ENCODE data around the gene KLF4. TPM values are rescaled to one million over a fixed set of nuclear protein-coding genes. Genes with fewer than 3 reads are reported as not detected.
A peak's percentile ranks its signal among the peaks of the same experiment; 100 is the strongest.

KLF4 gene
- total RNA-seq, 4 donors from 2014 or later, result 41.9 to 87.5 (median 63.7) TPM

GRCh38 chr9:107465467-107466451, 23.8 kb downstream of the KLF4 start:
- H3K9me3 ChIP-seq, result peaks cover 0 to 5% (median 2%) of the 10 kb centered on the region in 4 donors
- peaks cover 0 to 23% (median 0%) of the 10 kb centered on the region in 4 donors for H3K27me3 ChIP-seq
- no peaks in the 10 kb centered on the region for H3K36me3 ChIP-seq
- peak overlapping the region; percentile 63 to 72 (median 67) for H3K4me3 ChIP-seq
- H3K4me1 ChIP-seq, result peaks cover 8 to 16% (median 16%) of the 10 kb centered on the region in 4 donors
- peak overlapping the region; percentile 41 to 69 (median 46) for H3K27ac ChIP-seq (replicated peaks in 1 of 4)
- intact Hi-C loops (cut with DNase I), result loop anchor here (1.0 to 5.0 kb wide), 2 partner anchors 1100 to 1297 kb away; no protein-coding TSS in a partner anchor
- TF ChIP-seq POLR2A (IDR thresholded peaks at IDR 0.05; ENCODE audit: low read depth) (no peak), POLR2AphosphoS5 (IDR thresholded peaks at IDR 0.05) (peak; percentile 26 to 50), EP300 (IDR thresholded peaks at IDR 0.05) (no peak), CTCF (IDR thresholded peaks at IDR 0.05) (peak; percentile 83 to 94 (median 92))
- no peak for DNase-seq (ENCODE audit: extremely low spot score)
- WGBS, result 5% methylated on average over 10 of the region's 75 CpGs

- H3K4me3 ChIP-seq, result no peak overlapping the region
- no peak for DNase-seq (ENCODE audit: extremely low spot score)
- H3K27me3 ChIP-seq, result peaks cover 0 to 23% (median 0%) of the 10 kb centered on the region in 4 donors
- TF ChIP-seq POLR2AphosphoS5 (IDR thresholded peaks at IDR 0.05), result no peak
- no peak for TF ChIP-seq EP300 (IDR thresholded peaks at IDR 0.05)
- TF ChIP-seq POLR2A (IDR thresholded peaks at IDR 0.05; ENCODE audit: low read depth), result no peak
- TF ChIP-seq CTCF (IDR thresholded peaks at IDR 0.05), result no peak
- intact Hi-C loops (cut with DNase I), result no loop called here
- H3K27ac ChIP-seq (replicated peaks in 1 of 4), result no peak overlapping the region
- no peaks in the 10 kb centered on the region for H3K36me3 ChIP-seq
- H3K4me1 ChIP-seq, result peaks cover 8 to 16% (median 16%) of the 10 kb centered on the region in 4 donors
- H3K9me3 ChIP-seq, result peaks cover 0 to 10% (median 4%) of the 10 kb centered on the region in 4 donors
These were observed 25.1 kb downstream of the KLF4 start for GRCh38 chr9:107464516-107464915.

GRCh38 chr9:107462691-107463090, 26.9 kb downstream of the KLF4 start:
- Histone ChIP-seq H3K27me3 (peaks cover 0 to 23% (median 0%) of the 10 kb centered on the region in 4 donors), H3K4me1 (peaks cover 8 to 16% (median 16%) of the 10 kb centered on the region in 4 donors), H3K4me3 (no peak overlapping the region), H3K9me3 (peaks cover 0 to 10% (median 4%) of the 10 kb centered on the region in 4 donors), H3K27ac (replicated peaks in 1 of 4) (no peak overlapping the region), H3K36me3 (no peaks in the 10 kb centered on the region)
- intact Hi-C loops (cut with DNase I), result no loop called here
- DNase-seq (ENCODE audit: extremely low spot score), result no peak
- 68% methylated on average over 4 of the region's 4 CpGs for WGBS
- TF ChIP-seq POLR2A (IDR thresholded peaks at IDR 0.05; ENCODE audit: low read depth) (no peak), EP300 (IDR thresholded peaks at IDR 0.05) (no peak), POLR2AphosphoS5 (IDR thresholded peaks at IDR 0.05) (no peak), CTCF (IDR thresholded peaks at IDR 0.05) (no peak)

- TF ChIP-seq POLR2AphosphoS5 (IDR thresholded peaks at IDR 0.05) (no peak), POLR2A (IDR thresholded peaks at IDR 0.05; ENCODE audit: low read depth) (no peak)
- intact Hi-C loops (cut with DNase I), result no loop called here
- no peak for DNase-seq (ENCODE audit: extremely low spot score)
- H3K27me3 ChIP-seq, result peaks cover 0 to 16% (median 0%) of the 10 kb centered on the region in 4 donors
- 91% methylated on average over 5 of the region's 6 CpGs for WGBS
- peaks cover 0 to 10% (median 4%) of the 10 kb centered on the region in 4 donors for H3K9me3 ChIP-seq
- H3K4me3 ChIP-seq, result no peak overlapping the region
- H3K27ac ChIP-seq (replicated peaks in 1 of 4), result no peak overlapping the region
- H3K36me3 ChIP-seq, result no peaks in the 10 kb centered on the region
- peaks cover 5 to 6% (median 5%) of the 10 kb centered on the region in 4 donors for H3K4me1 ChIP-seq
These were observed 29.2 kb downstream of the KLF4 start for GRCh38 chr9:107460153-107461023.
